GM11168 (cell line): ENCODE data around the gene WRNIP1.
"Not testable (repeated sequence)": the region's sequence is repeated elsewhere in the genome, so short reads cannot be mapped to it uniquely, and the experiment has no call there.

Experiments
- in situ Hi-C: fragments of 300-500 bp; cut with MboI; formaldehyde crosslinking; loops from one replicate; pipeline ENCODE4 v1.12.0; 2022; ENCODE audit warnings: low sequenced_read_pairs; ENCODE audit not compliant: unreplicated experiment

WRNIP1 gene

DNA sequence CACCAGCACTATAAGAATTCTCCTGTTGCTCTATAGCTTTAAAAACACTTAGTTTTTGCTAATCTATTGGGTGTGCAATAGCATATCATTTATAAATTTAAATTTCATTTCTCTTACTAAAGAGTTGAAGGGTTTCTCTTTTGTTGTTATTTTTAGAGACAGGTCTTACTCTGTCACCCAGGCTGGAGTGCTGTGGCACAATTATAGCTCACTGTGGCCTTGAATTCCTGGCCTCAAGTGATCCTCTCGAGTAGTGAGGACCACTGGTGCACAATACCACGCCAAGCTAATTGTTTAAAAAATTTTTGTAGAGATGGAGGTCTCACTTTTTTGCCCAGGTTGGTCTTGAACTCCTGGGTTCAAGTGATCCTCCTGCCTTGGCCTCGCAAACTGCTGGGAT, 6.2 kb upstream of the WRNIP1 start:
- in situ Hi-C loops, result no loop called here

DNA sequence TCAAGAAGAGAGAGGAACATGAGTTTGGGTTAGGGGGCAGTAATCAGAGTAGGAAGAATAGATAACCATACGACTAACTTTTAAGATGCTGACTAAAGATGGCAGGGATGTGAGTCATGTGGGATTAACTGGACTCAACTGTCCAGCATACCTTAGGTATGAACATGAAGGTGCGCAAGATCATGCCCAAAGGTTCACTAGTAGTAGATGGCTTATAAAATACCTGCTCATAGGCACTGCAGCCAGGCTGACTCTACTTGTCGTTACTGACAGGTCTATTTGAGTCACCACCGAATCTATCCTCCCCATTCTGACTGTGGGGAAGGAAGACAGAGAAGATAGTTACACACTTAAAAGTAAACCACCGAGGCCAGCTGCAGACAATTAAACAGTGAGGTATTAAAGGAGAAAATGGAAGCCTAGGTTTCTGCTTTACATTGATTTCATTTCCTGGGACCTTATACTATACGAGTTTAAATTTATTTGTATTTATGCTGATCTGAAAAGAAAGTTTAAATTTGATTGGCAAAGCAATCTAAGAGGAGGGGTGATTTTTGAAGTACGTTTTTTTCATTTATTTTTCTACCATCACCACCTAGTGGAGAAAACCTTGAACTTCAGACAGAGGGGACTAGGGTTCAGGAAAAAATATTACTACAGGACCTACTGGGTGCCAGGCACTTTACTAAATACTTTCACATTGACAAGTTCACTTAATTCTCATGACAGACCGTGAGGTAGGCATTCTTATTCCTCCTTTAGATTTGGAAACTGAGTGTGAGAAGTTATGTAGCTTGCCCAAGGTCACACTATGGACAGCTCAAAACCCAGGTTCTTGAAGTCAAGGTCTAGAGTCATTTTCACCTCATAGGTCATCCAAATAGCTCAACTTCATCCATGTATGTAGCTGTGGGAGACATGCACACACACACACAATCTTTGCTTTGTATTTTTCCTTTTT, 4.0 kb upstream of the WRNIP1 start:
- in situ Hi-C loops, result no loop called here

GRCh38 chr6:2762868-2763267, 2.3 kb upstream of the WRNIP1 start:
- in situ Hi-C loops, result not testable (repeated sequence)

GRCh38 chr6:2763345-2763841, 1.8 kb upstream of the WRNIP1 start:
- in situ Hi-C loops, result no loop called here

DNA sequence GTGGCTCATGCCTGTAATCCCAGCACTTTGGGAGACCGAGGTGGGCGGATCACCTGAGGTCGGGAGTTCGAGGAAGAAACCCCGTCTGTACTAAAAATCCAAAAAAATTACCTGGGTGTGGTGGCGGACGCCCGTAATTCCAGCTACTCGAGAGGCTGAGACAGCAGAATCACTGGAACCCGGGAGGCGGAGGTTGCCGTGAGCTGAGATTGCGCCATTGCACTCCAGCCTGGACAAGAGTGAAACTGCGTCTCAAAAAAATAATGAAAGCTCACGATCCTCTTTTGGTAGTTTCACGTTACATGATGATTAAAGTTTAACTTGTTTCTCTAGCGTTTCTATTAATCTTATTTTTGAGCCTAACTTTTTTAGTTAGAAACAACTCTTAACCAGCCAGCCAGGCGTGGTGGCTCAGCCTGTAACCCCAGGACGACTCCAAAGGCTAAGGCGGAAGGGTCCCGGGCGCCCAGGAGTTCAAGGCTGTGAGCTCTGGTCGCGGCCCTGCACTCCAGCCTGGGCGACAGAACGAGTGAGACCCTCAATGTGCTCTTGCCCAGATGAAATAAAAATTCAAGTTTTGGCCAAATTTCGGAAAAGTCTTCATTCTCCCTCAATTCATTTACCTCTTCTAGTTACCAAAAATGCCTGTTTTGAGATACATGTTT, 1.2 kb upstream of the WRNIP1 start:
- in situ Hi-C loops, result no loop called here

- in situ Hi-C loops, result no loop called here
Observed at GRCh38 chr6:2764610-2765165, 505 bp upstream of the WRNIP1 start.

- in situ Hi-C loops, result no loop called here
Observed at GRCh38 chr6:2765896-2766766, 938 bp downstream of the WRNIP1 start.

- in situ Hi-C loops, result no loop called here
Observed at GRCh38 chr6:2766767-2767656, 1.8 kb downstream of the WRNIP1 start.

DNA sequence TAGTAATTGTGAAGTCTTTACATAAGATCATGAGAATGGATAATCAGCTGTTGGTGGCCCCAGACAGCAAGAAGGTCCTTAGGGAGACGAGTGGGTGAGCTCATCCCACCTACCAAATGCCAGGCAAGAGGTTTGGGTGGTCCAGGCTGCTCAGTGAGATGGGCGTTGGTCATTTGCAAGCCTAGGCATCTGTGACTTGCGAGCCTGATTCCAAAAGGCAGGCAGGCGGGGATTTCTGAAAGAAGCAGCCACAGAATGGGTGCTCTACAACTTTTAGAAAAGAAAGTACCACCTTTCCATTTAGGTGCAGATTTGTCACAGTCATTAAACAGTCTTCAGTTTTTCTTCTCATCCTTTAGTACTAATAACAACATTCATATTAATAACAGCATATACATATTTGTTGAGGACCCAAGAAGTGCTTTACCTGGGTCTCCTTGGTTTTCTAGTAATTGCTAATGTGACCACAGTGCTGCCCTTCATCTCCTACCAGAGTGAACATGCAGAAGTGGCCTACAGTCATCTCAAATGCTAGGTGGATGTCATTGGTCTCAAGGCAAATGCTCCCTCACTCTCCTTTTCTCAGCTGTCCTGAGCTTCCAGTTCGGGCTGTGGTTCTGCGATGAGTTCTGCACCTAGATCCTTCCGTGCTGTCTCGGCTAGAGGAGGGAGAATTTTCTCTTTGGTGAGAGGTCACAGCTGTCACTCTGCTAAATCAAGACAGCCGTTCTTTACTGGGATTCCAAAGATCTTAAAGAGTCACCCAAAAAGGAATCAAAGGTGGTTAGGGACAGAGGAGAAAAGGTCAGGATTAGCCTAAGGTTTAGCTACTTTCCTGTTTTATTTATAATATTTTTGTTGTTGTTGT, 2.7 kb downstream of the WRNIP1 start:
- in situ Hi-C loops, result no loop called here

GRCh38 chr6:2768696-2769095, 3.5 kb downstream of the WRNIP1 start:
- in situ Hi-C loops, result no loop called here

GRCh38 chr6:2770171-2770570, 5.0 kb downstream of the WRNIP1 start:
- in situ Hi-C loops, result no loop called here

DNA sequence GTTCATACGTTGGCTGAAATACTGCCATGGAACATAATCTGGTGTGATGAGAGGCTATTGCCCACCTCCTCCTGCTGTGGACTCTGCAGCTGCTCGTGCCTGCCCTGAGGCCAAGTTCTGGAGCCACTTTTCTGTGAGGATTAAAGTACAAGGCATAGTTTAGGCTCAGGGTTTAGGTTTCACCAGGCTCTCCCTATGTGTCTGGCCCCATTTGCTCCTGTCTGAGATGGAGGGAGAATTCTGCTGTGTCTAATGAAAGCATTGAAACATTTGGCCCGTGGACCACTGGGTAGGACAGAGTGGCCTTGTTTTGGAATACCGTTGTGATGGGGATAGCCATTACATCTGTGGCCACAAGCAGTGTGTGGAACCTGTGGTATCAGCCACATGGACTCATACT, 5.9 kb downstream of the WRNIP1 start:
- in situ Hi-C loops, result no loop called here

DNA sequence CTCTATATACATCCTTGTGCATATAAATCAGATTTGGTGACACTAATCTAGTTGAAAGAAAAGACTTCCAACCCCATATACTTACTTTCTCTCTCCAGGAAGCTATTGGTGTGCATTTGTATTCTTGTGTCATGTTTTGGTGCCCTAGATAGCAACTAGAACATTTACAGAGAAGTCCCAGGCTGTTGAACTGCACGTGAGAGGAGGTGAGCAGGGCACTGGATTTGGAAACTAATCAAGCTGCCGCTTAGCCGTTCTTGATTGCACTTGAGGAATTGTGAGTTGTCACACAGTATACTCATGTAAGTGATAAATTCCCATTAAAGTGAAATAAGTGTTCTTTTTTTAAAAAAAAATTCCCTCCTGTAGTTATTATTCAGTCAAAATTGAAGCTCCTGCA, 7.6 kb downstream of the WRNIP1 start:
- in situ Hi-C loops, result no loop called here

- in situ Hi-C loops, result no loop called here
Observed at GRCh38 chr6:2773449-2773848, 8.3 kb downstream of the WRNIP1 start.

DNA sequence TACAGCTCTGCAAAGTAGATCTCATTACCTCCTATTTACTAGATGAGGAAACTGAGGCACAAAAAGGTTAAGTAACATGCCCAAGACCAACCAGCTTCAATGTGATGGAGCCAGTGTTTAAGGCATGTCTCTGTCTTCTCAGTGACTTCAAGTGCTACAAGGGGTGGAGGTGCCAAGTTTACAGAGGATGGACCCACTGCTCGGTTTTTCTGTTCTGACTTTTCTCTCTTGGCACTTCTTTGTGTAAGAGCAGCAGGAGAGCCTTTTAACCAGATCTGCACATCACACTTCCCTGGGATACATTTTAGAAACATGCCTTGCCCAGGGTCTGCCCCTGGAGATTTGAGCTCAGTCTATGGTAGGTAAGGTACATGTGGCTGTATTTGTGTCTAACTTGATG, 9.8 kb downstream of the WRNIP1 start:
- in situ Hi-C loops, result no loop called here

GRCh38 chr6:2777249-2777648, 12.1 kb downstream of the WRNIP1 start:
- in situ Hi-C loops, result no loop called here

GRCh38 chr6:2780102-2780737, 15.0 kb downstream of the WRNIP1 start:
- in situ Hi-C loops, result no loop called here
